ENCODE data around the gene SPI1. TPM values are rescaled to one million over a fixed set of nuclear protein-coding genes. Genes with fewer than 3 reads are reported as not detected.

The SPI1 gene
- polyA plus RNA-seq, 1 experiment: not detected

DNA sequence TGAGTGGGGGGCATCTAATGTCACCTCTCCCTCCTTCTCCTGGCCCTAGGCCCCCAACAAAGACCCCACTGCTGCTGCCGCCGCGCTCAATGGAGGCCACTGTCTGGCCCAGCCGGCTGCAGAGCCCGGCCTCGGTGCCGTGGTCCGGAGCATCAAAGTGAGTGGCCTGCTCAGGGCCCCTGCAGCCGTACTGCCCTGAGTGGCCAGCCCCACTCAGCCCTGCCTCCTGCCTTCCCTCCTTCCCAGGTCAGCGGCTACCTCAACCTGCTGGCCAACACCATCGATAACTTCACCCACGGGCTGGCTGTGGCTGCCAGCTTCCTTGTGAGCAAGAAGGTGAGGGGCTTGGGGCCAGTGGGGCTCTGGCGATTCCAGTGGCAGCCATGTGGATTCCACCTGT lies 35.0 kb upstream of the SPI1 start:
- TF ChIP-seq CTCF (IDR thresholded peaks at IDR 0.05; ENCODE audit: insufficient read depth, low read depth, low read length): no peak
- DNase-seq (ENCODE audit: low read depth): no peak
- Histone ChIP-seq H3K36me3 (ENCODE audit: control insufficient read depth, insufficient read depth, low read length) (peaks cover 36% of the 10 kb centered on the region), H3K4me3 (ENCODE audit: low read depth, low read length) (no peak overlapping the region), H3K27me3 (ENCODE audit: control insufficient read depth, insufficient read depth, low read length) (no peaks in the 10 kb centered on the region)
- ChIA-PET POLR2A (interaction anchor here (0.5 kb wide), 1 partner anchor 13 kb away, joined by 3 read pairs; no protein-coding TSS in a partner anchor), CTCF (interaction anchor here (1.2 to 1.5 kb wide), 2 partner anchors 165 to 204 kb away, joined by 3 to 4 read pairs; no protein-coding TSS in a partner anchor)

GRCh38 chr11:47411884-47412746 lies 33.8 kb upstream of the SPI1 start:
- H3K36me3 ChIP-seq (ENCODE audit: control insufficient read depth, insufficient read depth, low read length): peaks cover 36% of the 10 kb centered on the region
- CTCF ChIA-PET: interaction anchor here (0.6 to 5.1 kb wide), 10 partner anchors 9 to 152 kb away, joined by 3 to 37 read pairs (median 3); partner anchors contain the start of genes PSMC3 and RAPSN
- TF ChIP-seq CTCF (IDR thresholded peaks at IDR 0.05; ENCODE audit: insufficient read depth, low read depth, low read length): peak; percentile 88
- DNase-seq (ENCODE audit: low read depth): no peak
- no peaks in the 10 kb centered on the region for H3K27me3 ChIP-seq (ENCODE audit: control insufficient read depth, insufficient read depth, low read length)
- H3K4me3 ChIP-seq (ENCODE audit: low read depth, low read length): no peak overlapping the region
- POLR2A ChIA-PET: no interaction called here

- no peak for TF ChIP-seq CTCF (IDR thresholded peaks at IDR 0.05; ENCODE audit: insufficient read depth, low read depth, low read length)
- DNase-seq (ENCODE audit: low read depth): no peak
- ChIA-PET POLR2A (no interaction called here), CTCF (interaction anchor here (0.8 to 5.1 kb wide), 8 partner anchors 9 to 206 kb away, joined by 3 to 37 read pairs (median 4); partner anchors contain the start of gene PSMC3)
- H3K36me3 ChIP-seq (ENCODE audit: control insufficient read depth, insufficient read depth, low read length): peaks cover 36% of the 10 kb centered on the region
- H3K4me3 ChIP-seq (ENCODE audit: low read depth, low read length): peak overlapping the region; percentile 95
- no peaks in the 10 kb centered on the region for H3K27me3 ChIP-seq (ENCODE audit: control insufficient read depth, insufficient read depth, low read length)
Observed at GRCh38 chr11:47410370-47411264, 32.3 kb upstream of the SPI1 start.

DNA sequence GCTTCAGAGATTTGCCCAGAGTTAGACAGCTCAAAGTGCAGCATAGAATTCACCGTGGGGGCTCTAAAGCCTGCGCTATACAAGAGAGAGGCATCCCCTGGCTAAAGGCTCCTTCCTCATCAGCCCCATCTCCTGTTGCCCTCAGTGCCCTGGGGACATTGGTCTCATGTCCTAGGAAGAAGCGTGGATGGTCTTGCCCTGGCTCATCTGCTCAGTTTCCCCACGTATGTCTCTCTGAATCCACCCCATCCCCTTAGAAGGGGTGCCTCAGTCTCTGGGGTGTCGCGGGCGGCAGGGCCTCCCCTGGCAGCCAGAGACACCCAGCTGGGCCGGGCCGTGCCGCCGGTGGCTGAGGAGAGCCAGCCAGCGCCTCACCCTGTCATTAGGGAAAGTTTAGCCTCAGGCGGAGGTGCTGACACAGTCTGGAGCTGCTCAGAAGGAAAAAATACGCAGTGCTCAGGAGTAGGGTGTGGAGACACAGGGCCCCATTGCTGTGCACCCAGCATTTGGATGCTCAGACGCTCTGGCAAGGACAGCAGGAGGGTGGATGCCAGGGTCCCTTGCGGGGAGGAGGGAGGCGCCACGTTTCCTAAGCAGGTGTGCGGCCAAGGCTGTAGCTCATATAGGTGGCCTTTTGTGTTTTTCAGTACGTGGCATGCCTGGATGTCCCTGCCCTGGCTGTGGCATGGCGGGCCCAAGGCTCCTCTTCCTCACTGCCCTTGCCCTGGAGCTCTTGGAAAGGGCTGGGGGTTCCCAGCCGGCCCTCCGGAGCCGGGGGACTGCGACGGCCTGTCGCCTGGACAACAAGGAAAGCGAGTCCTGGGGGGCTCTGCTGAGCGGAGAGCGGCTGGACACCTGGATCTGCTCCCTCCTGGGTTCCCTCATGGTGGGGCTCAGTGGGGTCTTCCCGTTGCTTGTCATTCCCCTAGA lies 31.4 kb upstream of the SPI1 start:
- peak overlapping the region; percentile 95 for H3K4me3 ChIP-seq (ENCODE audit: low read depth, low read length)

More for the DNA sequence above, 31.4 kb upstream of the SPI1 start:
- no peak for DNase-seq (ENCODE audit: low read depth)
- ChIA-PET CTCF (interaction anchor here (0.8 to 5.1 kb wide), 7 partner anchors 10 to 207 kb away, joined by 3 to 37 read pairs (median 3); partner anchors contain the start of gene PSMC3), POLR2A (no interaction called here)
- no peak for TF ChIP-seq CTCF (IDR thresholded peaks at IDR 0.05; ENCODE audit: insufficient read depth, low read depth, low read length)
- Histone ChIP-seq H3K36me3 (ENCODE audit: control insufficient read depth, insufficient read depth, low read length) (peaks cover 27% of the 10 kb centered on the region), H3K27me3 (ENCODE audit: control insufficient read depth, insufficient read depth, low read length) (no peaks in the 10 kb centered on the region)
